ENCODE data around the gene PAQR8.

Gene PAQR8

DNA sequence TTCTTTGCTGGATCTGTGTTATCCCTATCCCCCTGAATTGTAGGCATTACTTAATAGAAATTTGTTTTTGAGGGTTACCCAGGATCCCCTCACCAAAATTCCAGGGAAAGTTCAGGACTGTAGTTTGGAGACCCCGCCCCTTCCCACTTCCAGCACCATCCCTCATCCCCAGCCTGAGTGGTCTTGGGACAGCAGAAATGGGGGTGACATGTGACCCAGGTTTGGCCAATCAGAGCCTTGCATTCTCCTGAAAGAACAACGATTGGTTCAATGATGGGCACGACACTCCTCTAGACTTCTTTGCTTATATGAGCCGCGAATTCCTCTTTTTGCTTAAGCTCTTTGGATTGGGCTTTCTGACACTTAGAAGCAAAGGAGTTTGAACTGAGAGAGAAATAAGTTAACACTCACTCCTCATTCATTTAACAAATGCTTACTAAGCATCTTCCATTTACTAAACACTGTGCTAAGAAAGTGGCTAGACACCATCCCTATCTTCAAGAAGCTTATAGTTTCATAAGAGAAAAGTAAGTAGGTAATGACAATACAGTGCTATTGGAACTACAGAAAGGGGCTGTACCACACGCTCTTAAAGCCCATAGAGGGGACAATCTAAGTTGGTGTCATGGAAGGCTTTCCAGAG lies 24.9 kb upstream of the PAQR8 start:
- ATAC-seq (peak; percentile 44), DNase-seq (no peak)
- H3K27ac Mint-ChIP-seq, result no peak overlapping the region
- no peaks in the 10 kb centered on the region for H3K9me3 Mint-ChIP-seq
- peaks cover 75% of the 10 kb centered on the region for H3K4me1 Mint-ChIP-seq
- H3K27me3 Mint-ChIP-seq, result no peaks in the 10 kb centered on the region
- peak overlapping the region in 1 of 2 donors; percentile 14 for H3K4me3 Mint-ChIP-seq

DNA sequence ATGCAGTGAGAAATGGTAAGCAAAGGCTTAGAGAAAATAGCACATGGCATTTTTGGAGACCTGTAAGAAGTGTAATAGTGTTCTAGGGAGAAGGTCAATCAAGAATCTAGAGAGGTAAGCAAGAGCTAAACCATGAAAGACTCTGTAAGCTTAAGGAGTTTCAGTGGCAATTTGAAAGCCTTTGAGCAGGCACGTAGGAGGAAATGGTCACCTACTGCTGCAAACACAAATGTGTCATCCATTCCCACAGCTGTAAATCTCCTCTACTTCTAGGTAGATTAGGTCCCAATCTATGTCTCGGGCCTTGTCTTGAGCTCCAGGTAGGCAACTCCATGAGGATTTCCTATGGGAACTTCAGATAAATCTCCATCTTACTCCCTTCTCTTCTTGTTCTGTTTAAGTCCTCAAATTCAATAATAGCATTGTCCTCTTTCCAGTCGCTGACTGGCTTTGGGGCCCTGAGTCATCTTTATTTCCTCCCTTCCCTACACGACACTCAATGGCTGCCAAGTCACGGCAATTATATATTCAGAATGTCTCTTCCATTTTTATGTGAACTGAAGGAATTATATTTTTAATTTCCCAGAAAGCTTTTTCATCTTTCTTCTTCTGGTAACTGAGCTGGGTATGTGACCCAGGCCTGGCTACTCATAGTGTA lies 24.2 kb upstream of the PAQR8 start:
- ATAC-seq, result peak; percentile 82
- H3K9me3 Mint-ChIP-seq, result no peaks in the 10 kb centered on the region
- H3K4me3 Mint-ChIP-seq, result peak overlapping the region; percentile 14 to 22
- H3K27me3 Mint-ChIP-seq, result no peaks in the 10 kb centered on the region
- peaks cover 72% of the 10 kb centered on the region for H3K4me1 Mint-ChIP-seq
- peak overlapping the region; percentile 3 to 14 for H3K27ac Mint-ChIP-seq
- DNase-seq, result peak in 1 of 2 donors; percentile 22

DNA sequence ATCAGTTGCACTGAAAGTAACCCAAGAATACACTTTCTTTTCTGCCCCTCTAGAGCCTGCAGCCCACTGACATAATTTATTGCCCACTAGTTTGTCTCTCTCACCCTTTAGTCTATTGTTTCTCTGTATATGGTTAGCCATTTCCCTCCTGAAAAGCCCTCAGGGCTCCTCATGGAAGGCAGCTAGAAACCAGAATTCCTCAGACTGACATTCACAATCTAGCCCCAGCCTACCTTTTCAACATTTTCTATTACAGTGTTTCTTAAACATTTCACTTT lies 21.4 kb upstream of the PAQR8 start:
- Mint-ChIP-seq H3K9me3 (no peaks in the 10 kb centered on the region), H3K4me3 (no peak overlapping the region), H3K27ac (no peak overlapping the region), H3K27me3 (no peaks in the 10 kb centered on the region), H3K4me1 (peaks cover 50% of the 10 kb centered on the region)
- ATAC-seq, result no peak
- DNase-seq, result no peak

- Mint-ChIP-seq H3K4me3 (peak overlapping the region; percentile 14), H3K4me1 (peaks cover 38% of the 10 kb centered on the region), H3K27me3 (no peaks in the 10 kb centered on the region), H3K9me3 (no peaks in the 10 kb centered on the region), H3K27ac (peak overlapping the region; percentile 80 to 89)
- ATAC-seq, result peak; percentile 55
- no peak for DNase-seq
Measured at GRCh38 chr6:52341561-52342260, 20.2 kb upstream of the PAQR8 start.

- Mint-ChIP-seq H3K9me3 (no peaks in the 10 kb centered on the region), H3K27me3 (no peaks in the 10 kb centered on the region), H3K27ac (no peak overlapping the region), H3K4me1 (peaks cover 22% of the 10 kb centered on the region), H3K4me3 (no peak overlapping the region)
- no peak for ATAC-seq
- no peak for DNase-seq
Measured at GRCh38 chr6:52345311-52345710, 16.6 kb upstream of the PAQR8 start.

GRCh38 chr6:52346503-52346902 lies 15.4 kb upstream of the PAQR8 start:
- H3K9me3 Mint-ChIP-seq, result no peaks in the 10 kb centered on the region
- no peak for DNase-seq
- H3K27ac Mint-ChIP-seq, result no peak overlapping the region

GRCh38 chr6:52347818-52348217 lies 14.1 kb upstream of the PAQR8 start:
- H3K9me3 Mint-ChIP-seq, result no peaks in the 10 kb centered on the region
- no peak for ATAC-seq

More at GRCh38 chr6:52346503-52346902, 15.4 kb upstream of the PAQR8 start:
- ATAC-seq, result no peak
- Mint-ChIP-seq H3K4me3 (no peak overlapping the region), H3K27me3 (no peaks in the 10 kb centered on the region), H3K4me1 (peaks cover 30% of the 10 kb centered on the region)

DNA sequence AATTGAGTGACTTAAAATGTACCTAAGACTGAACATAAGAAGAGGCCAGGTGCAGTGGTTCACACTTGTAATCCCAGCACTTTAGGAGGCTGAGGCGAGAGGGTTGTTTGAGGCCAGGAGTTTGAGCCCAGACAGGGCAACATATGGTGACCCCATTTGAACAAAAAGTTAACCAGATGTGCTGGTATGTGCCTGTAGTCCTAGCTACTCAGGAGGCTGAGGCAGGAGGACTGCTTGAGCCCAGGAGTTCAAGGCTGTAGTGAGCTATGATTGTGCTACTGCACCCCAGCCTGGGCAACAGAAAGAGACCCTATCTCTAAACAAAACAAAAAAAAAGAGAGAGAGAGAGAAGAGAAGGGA lies 10.1 kb upstream of the PAQR8 start:
- DNase-seq (no peak), ATAC-seq (no peak)
- H3K4me1 Mint-ChIP-seq, result peaks cover 29% of the 10 kb centered on the region
- no peaks in the 10 kb centered on the region for H3K9me3 Mint-ChIP-seq
- peak overlapping the region in 1 of 2 donors; percentile 20 for H3K27ac Mint-ChIP-seq
- H3K27me3 Mint-ChIP-seq, result no peaks in the 10 kb centered on the region
- H3K4me3 Mint-ChIP-seq, result no peak overlapping the region

More at GRCh38 chr6:52347818-52348217, 14.1 kb upstream of the PAQR8 start:
- Mint-ChIP-seq H3K27ac (no peak overlapping the region), H3K27me3 (no peaks in the 10 kb centered on the region), H3K4me1 (peaks cover 32% of the 10 kb centered on the region), H3K4me3 (no peak overlapping the region)
- DNase-seq, result no peak

GRCh38 chr6:52352239-52353018 lies 9.5 kb upstream of the PAQR8 start:
- Mint-ChIP-seq H3K4me3 (no peak overlapping the region), H3K27ac (peak overlapping the region in 1 of 2 donors; percentile 11), H3K27me3 (no peaks in the 10 kb centered on the region), H3K9me3 (no peaks in the 10 kb centered on the region), H3K4me1 (peaks cover 29% of the 10 kb centered on the region)
- DNase-seq, result no peak
- ATAC-seq, result peak; percentile 55

DNA sequence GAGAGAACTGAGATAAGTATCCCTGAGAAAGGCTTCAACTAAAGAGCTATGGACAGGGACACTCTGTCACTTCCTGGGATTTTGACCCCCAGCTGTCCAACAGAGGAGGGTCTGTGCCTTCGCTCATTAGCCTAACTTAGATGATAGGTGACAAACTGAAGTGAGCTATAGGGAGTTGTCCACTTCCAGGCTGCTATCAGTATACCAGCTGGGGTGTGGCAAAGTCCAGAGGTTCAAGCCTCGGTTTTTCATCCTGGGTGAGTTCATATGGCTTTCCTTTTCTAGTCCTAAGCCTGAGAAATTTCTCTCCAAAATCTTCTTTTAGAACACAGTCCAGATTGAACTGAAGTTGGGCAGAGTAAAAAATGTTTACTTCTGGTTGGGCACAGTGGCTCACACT lies 5.9 kb upstream of the PAQR8 start:
- Mint-ChIP-seq H3K4me1 (peaks cover 19% of the 10 kb centered on the region), H3K27ac (peak overlapping the region in 1 of 2 donors; percentile 25), H3K4me3 (no peak overlapping the region), H3K9me3 (no peaks in the 10 kb centered on the region), H3K27me3 (no peaks in the 10 kb centered on the region)
- DNase-seq (no peak), ATAC-seq (no peak)

DNA sequence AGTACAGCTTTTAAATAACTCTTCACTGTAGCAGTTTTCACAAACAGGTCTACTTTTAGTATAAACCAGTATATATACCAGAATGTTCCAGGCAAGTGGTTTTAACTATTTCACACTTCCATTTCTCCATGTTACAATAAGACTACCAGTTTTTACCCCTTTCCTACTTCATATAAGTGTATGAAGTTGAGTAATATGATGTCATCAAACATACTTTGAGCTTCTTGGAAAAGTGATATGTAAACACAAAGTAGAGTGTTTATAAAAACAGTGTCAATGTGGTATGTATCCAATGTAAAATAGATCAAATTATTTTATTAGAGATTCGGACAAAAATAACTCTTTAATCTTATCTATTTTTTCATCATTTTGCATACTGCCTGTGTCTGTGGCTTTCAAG lies 2.5 kb upstream of the PAQR8 start:
- Mint-ChIP-seq H3K4me3 (no peak overlapping the region), H3K4me1 (peaks cover 28% of the 10 kb centered on the region), H3K27me3 (no peaks in the 10 kb centered on the region), H3K9me3 (no peaks in the 10 kb centered on the region), H3K27ac (no peak overlapping the region)
- ATAC-seq (no peak), DNase-seq (no peak)

DNA sequence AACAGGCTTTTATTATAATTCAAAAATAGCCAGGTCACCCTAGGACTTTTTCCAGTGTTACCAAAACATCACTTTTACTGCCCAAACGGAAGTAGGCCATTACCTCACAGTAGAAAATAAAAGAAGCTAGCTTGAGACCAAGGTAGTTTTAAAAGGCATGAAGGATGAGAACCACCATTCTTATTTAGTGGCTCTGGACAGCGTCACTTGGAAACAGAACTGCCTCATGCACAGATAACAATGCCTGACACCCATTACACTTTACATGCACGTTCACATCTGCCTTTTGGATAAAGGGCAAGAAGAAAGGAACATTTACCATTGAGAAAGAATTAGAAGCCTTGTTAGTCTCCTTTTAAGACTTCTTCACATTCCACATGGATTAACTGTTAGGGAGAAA lies 1.9 kb upstream of the PAQR8 start:
- no peaks in the 10 kb centered on the region for H3K27me3 Mint-ChIP-seq
- DNase-seq (no peak), ATAC-seq (no peak)
- no peak overlapping the region for H3K27ac Mint-ChIP-seq
- no peak overlapping the region for H3K4me3 Mint-ChIP-seq
- H3K4me1 Mint-ChIP-seq, result peaks cover 34% of the 10 kb centered on the region
- no peaks in the 10 kb centered on the region for H3K9me3 Mint-ChIP-seq

GRCh38 chr6:52360601-52361413 lies 1.1 kb upstream of the PAQR8 start:
- peak overlapping the region in 1 of 2 donors; percentile 5 for H3K27ac Mint-ChIP-seq
- no peaks in the 10 kb centered on the region for H3K9me3 Mint-ChIP-seq
- ATAC-seq (no peak), DNase-seq (no peak)
- H3K4me1 Mint-ChIP-seq, result peaks cover 36% of the 10 kb centered on the region
- H3K4me3 Mint-ChIP-seq, result peak overlapping the region; percentile 72 to 82
- no peaks in the 10 kb centered on the region for H3K27me3 Mint-ChIP-seq

DNA sequence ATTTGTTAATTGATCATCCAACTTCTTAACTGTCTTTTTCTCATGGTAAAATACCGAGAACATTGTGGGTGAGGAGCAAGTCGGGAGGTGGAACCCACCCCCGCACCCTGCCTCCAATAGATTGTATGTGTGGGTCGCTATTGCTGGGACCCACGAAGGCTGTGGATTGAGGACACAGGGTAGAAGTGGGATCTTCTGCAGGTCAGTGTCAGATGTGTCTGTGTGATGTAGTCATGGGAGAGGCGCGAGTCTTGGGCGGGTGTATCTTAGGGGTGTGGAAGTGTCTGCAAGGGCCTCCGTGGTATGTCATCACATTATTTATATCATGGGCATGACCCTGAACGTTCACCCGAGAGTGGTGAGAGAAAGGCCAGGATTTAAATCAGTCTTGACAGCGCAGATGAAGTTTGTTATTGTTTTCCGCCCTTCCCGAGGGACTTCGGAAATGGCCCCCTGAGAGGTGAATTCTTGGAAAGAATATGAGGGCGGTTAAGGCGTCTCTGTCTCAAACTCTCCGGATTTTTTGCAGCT lies 472 bp upstream of the PAQR8 start:
- ATAC-seq, result peak; percentile 39
- Mint-ChIP-seq H3K27me3 (no peaks in the 10 kb centered on the region), H3K4me1 (peaks cover 40% of the 10 kb centered on the region), H3K4me3 (peak overlapping the region; percentile 72 to 82), H3K9me3 (no peaks in the 10 kb centered on the region), H3K27ac (peak overlapping the region; percentile 5 to 70)
- DNase-seq, result peak in 1 of 2 donors; percentile 17
